ENCODE measurements around the gene ATF7.
A peak's percentile ranks its signal among the peaks of the same experiment; 100 is the strongest.
"Not testable (repeated sequence)": the region's sequence is repeated elsewhere in the genome, so short reads cannot be mapped to it uniquely, and the experiment has no call there.

ATF7 gene

DNA sequence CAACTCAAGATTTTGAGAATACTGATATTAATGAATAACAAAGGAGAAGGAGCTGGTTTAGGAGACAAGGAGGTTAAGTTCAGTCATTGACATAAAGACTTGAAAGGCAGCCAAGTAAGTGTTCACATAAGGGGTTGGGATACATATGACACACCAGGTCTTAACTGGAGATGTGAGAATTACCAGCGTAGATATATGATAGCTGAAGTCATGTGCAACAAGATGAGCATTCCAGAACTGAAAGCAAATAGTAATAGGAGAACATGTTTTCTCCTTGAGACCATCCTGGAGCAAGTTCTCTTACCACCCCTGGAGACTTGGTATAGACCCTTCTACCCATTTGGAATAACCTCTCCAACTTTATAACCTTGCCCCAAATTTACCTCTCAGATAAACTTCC lies 75.6 kb downstream of the ATF7 start:
- DNase-seq (ENCODE audit: low read depth) = no peak
- H3K4me3 ChIP-seq (ENCODE audit: low read depth, low read length) = no peak overlapping the region
- TF ChIP-seq MYC (IDR thresholded peaks at IDR 0.05; ENCODE audit: low read depth, low read length) (no peak), POLR2A (IDR thresholded peaks at IDR 0.05; ENCODE audit: extremely low read depth, insufficient read length) (no peak)
- TF ChIP-seq, protein P1, sequence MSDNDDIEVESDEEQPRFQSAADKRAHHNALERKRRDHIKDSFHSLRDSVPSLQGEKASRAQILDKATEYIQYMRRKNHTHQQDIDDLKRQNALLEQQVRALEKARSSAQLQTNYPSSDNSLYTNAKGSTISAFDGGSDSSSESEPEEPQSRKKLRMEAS (IDR thresholded peaks at IDR 0.05; ENCODE audit: low read depth, low read length) = no peak
- TF ChIP-seq, protein P2, sequence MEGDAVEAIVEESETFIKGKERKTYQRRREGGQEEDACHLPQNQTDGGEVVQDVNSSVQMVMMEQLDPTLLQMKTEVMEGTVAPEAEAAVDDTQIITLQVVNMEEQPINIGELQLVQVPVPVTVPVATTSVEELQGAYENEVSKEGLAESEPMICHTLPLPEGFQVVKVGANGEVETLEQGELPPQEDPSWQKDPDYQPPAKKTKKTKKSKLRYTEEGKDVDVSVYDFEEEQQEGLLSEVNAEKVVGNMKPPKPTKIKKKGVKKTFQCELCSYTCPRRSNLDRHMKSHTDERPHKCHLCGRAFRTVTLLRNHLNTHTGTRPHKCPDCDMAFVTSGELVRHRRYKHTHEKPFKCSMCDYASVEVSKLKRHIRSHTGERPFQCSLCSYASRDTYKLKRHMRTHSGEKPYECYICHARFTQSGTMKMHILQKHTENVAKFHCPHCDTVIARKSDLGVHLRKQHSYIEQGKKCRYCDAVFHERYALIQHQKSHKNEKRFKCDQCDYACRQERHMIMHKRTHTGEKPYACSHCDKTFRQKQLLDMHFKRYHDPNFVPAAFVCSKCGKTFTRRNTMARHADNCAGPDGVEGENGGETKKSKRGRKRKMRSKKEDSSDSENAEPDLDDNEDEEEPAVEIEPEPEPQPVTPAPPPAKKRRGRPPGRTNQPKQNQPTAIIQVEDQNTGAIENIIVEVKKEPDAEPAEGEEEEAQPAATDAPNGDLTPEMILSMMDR (IDR thresholded peaks at IDR 0.05; ENCODE audit: low read depth, low read length) = no peak

DNA sequence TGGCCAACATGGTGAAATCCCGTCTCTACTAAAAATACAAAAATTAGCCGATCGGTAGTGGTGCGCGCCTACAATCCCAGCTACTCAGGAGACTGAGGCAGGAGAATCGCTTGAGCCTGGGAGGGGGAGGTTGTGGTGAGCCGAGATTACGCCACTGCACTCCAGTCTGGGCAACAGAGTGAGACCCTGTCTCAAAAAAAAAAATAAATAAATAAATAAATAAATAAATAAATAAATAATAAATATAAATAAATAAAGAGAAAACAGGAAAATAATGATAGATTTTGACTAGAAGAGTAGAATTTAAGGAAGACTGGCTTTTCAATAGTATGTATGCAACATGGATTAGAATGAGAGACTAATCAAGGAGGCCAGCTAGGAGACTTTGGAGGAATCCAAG lies 76.1 kb downstream of the ATF7 start:
- H3K4me3 ChIP-seq (ENCODE audit: low read depth, low read length); DNase-seq (ENCODE audit: low read depth): not testable (repeated sequence)

DNA sequence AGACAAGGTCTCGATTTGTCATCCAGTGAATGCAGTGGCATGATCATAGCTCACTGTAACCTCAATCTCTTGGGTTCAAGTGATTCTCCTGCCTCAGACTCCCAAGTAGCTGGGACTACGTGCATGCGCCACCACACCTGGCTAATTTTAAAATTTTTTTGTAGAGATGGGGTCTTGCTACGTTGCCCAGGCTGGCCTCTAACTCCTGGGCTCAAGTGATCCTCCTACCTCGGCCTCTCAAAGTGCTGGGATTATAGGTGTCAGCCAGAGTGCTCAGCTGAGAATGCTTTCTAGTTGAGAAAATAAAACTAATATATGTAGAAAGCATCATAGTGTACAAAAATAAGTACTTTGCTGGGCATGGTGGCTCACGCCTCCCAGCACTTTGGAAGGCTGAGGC lies 77.8 kb downstream of the ATF7 start:
- not testable (repeated sequence) for H3K4me3 ChIP-seq (ENCODE audit: low read depth, low read length); DNase-seq (ENCODE audit: low read depth)

DNA sequence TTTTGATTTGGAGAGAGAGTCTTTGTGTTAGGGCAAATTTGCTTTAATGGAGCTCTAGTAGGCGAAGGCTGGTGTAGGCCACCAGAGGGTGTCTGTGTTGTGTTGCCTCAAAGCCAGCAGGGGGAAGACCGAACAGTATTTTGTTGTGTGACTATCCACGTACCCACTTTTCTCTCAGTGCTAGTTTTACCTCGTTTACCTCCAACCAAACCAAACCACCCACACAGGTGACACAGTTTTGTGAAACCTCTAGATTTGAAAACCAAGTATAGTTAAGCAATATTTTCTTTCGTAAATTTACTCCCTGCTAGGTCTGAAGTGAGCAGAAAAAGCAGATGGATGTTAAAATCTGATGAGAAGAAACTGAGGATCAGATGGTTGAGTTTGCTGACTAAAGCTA lies 82.6 kb downstream of the ATF7 start:
- H3K4me3 ChIP-seq (ENCODE audit: low read depth, low read length) = no peak overlapping the region
- TF ChIP-seq, protein P1 (IDR thresholded peaks at IDR 0.05; ENCODE audit: low read depth, low read length) = no peak
- TF ChIP-seq, protein P2 (IDR thresholded peaks at IDR 0.05; ENCODE audit: low read depth, low read length) = peak; percentile 82
- DNase-seq (ENCODE audit: low read depth) = peak; percentile 69

DNA sequence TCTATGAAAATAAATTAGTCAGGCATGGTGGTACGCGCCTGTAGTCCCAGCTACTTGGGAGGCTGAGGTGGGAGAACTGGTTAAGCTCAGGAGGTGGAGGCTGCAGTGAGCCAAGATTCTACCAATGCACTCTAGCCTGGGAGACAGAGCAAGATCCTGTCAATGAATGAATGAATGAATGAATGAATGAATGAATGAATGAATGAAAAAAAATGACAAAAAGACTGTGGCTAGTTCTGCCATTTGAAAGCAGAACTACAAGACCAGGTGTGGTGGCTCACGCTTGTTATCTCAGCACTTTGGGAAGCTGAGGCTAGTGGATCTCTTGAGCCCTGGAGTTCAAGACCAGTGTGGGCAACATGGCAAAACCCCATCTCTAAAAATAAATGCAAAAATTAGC lies 86.7 kb downstream of the ATF7 start:
- no peak for DNase-seq (ENCODE audit: low read depth)
- TF ChIP-seq, protein P2 (IDR thresholded peaks at IDR 0.05; ENCODE audit: low read depth, low read length) = no peak
- TF ChIP-seq MYC (IDR thresholded peaks at IDR 0.05; ENCODE audit: low read depth, low read length) = no peak
- no peak for TF ChIP-seq POLR2A (IDR thresholded peaks at IDR 0.05; ENCODE audit: extremely low read depth, insufficient read length)
- TF ChIP-seq, protein P1 (IDR thresholded peaks at IDR 0.05; ENCODE audit: low read depth, low read length) = no peak
- no peak overlapping the region for H3K4me3 ChIP-seq (ENCODE audit: low read depth, low read length)

DNA sequence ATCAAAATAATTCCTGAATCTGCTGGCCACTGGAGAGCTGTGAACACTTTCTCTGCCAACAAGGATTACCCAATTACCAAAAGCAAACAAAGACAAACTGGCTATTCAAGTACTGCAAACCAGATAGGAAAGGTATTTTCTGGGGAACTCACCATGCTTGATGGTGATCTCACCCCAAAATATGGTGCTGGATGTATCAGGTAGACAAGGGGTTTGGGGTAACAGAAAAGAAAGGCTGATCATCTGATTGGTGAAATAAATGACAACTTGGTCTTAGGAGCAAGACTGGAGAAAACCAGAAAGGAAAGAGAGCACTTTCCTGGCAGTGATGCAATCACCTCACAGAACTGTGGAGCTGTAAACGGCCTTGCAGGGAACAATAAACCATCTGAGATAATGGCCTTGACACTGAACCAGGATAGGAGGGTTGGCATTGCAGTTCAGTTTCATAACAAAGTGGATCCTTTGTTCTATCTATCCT lies 87.9 kb downstream of the ATF7 start:
- DNase-seq (ENCODE audit: low read depth) = peak; percentile 54

DNA sequence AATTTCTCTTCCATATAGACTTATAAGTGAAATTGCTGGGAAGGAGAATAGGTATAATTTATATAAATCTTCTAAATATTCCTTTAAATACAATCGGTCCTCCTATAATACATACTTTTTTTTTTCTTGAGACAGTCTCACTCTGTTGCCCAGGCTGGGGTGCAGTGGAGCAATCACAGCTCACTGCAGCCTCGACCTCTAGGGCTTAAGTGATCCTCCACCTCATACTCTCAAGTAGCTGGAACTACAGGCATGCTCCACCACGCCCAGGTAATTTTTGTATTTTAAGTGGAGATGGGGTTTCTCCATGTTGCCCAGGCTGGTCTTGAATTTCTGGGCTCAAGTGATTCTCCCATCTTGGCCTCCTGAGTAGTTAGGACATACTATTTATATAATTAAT lies 89.2 kb downstream of the ATF7 start:
- no peak overlapping the region for H3K4me3 ChIP-seq (ENCODE audit: low read depth, low read length)
- TF ChIP-seq POLR2A (IDR thresholded peaks at IDR 0.05; ENCODE audit: extremely low read depth, insufficient read length) = no peak
- TF ChIP-seq, protein P1 (IDR thresholded peaks at IDR 0.05; ENCODE audit: low read depth, low read length) = no peak
- TF ChIP-seq, protein P2 (IDR thresholded peaks at IDR 0.05; ENCODE audit: low read depth, low read length) = no peak
- TF ChIP-seq MYC (IDR thresholded peaks at IDR 0.05; ENCODE audit: low read depth, low read length) = no peak
- DNase-seq (ENCODE audit: low read depth) = no peak

More for the DNA sequence above, 87.9 kb downstream of the ATF7 start:
- TF ChIP-seq, protein P2 (IDR thresholded peaks at IDR 0.05; ENCODE audit: low read depth, low read length) = no peak
- no peak for TF ChIP-seq POLR2A (IDR thresholded peaks at IDR 0.05; ENCODE audit: extremely low read depth, insufficient read length)
- TF ChIP-seq, protein P1 (IDR thresholded peaks at IDR 0.05; ENCODE audit: low read depth, low read length) = no peak
- TF ChIP-seq MYC (IDR thresholded peaks at IDR 0.05; ENCODE audit: low read depth, low read length) = no peak
- no peak overlapping the region for H3K4me3 ChIP-seq (ENCODE audit: low read depth, low read length)
